ENCODE data around the gene RASGEF1B. TPM values are rescaled to one million over a fixed set of nuclear protein-coding genes. Genes with fewer than 3 reads are reported as not detected.

RASGEF1B gene
- total RNA-seq, 2 experiments from 2014 or later: 6.5 to 6.7 TPM

DNA sequence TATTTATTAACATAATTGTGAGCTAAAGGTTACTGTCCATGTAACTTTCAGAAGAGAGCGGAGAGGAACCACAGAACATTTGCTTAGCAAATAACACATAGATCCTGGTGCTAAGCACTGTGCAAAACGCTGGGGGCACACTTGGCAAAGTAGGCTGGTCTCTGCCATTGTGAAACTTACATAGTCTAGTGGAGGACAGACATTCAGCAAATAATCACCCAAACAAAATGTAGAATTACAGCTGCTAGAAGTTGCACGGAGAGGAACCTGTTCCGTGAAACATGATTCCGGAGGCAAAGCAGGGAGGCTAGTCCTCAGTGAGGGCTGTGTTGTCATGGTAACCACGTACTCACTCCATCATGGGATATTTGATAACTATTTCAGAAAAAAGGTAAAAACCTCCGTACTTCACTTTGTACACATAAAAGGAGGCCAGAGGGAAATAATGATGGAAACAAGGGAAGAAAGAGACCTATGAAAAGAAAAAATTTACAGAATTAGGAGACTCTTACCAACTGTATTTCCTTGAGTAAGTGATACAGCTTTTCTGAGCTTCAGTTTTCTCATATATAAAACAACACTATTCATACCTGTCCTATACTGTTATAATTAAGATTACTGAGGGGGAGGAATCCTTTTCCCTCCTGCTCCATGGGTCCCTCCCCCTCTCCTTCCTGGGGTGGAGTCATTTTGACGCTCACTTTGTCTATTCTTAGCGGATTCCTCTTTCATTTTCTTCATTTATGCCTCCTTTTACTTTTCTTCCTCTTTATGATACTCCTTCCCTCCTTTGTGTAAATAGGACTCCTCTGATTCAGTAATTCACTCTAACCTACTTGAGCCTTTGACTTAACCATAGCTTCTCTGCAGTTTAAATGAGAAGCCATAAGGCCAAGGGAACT lies 825 bp upstream of the RASGEF1B start:
- Mint-ChIP-seq H3K27ac (peak overlapping the region; percentile 91), H3K4me1 (ENCODE audit: low read depth) (peaks cover 29% of the 10 kb centered on the region), H3K4me3 (peak overlapping the region; percentile 86), H3K27me3 (ENCODE audit: low read depth) (no peaks in the 10 kb centered on the region), H3K9me3 (no peaks in the 10 kb centered on the region), H3K36me3 (ENCODE audit: low read depth) (no peaks in the 10 kb centered on the region)
- CTCF ChIA-PET: interaction anchor here (0.9 to 2.4 kb wide), 8 partner anchors 9 to 796 kb away, joined by 3 to 13 read pairs (median 4); no protein-coding TSS in a partner anchor
- DNase-seq: peak; percentile 44
- intact Hi-C loops (cut with micrococcal nuclease): loop anchor here (1.0 to 5.0 kb wide), 5 partner anchors 20 to 960 kb away; partner anchors contain the start of genes ENOPH1, HNRNPD and HNRNPDL

DNA sequence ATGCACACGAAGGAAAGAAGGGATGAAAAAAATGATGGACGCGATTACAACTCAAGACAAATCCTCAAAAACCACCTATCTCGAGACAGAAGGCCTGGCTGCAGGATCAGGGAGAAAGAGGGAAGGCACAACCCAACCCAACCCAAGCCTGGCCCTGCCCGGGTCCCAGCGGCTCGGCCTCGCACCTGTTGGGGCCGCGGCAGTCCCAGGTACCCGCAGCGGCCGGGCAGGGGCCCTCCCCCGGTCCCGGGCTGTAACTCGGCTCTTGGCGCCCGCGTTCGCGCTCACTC lies 464 bp downstream of the RASGEF1B start:
- CTCF ChIA-PET: interaction anchor here (1.0 to 2.4 kb wide), 8 partner anchors 14 to 375 kb away, joined by 3 to 13 read pairs (median 6); no protein-coding TSS in a partner anchor
- Mint-ChIP-seq H3K4me1 (ENCODE audit: low read depth) (peaks cover 31% of the 10 kb centered on the region), H3K4me3 (peak overlapping the region; percentile 86), H3K27me3 (ENCODE audit: low read depth) (no peaks in the 10 kb centered on the region), H3K36me3 (ENCODE audit: low read depth) (no peaks in the 10 kb centered on the region), H3K9me3 (no peaks in the 10 kb centered on the region), H3K27ac (peak overlapping the region; percentile 89)
- DNase-seq: no peak
- intact Hi-C loops (cut with micrococcal nuclease): loop anchor here (1.0 to 5.0 kb wide), 5 partner anchors 118 to 961 kb away; partner anchors contain the start of genes ENOPH1, HNRNPD and HNRNPDL

DNA sequence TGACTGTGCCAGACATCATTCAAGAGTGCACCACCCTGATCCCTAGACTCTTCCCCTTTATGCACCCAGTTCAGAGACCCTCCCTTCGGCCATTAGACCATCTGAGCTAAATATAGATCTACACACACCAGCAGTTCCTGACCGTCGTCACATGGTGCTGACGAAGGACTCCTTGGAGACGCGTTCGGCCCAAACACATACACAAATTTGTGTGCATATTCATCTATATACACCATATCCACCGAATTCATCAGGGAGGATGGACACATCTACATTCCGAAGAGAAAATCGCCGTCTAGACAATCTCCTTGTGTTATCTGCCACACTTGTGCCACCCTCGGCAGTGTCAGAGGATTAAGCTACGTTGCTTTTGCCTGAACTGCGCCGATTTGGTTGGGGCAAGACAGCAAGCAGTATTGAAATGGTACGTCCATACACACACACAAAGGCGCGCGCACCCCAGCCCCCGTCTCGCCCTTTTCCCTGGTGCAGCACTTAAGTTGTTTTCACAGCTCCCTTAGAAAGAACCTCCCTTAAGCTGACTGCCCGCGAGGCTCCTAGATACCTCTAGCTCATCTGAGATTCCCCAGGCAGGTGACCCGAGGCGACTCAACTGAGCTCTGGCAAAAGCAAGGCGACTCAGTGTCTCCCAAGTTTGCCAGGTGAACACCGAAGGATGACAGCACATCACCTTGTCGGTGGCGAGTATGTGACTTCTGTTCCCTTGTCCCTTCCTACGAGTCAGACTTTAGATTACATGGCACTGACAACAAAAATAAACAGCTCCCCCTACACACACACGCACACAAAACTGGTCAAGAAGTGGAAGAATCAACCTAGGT lies 1.0 kb downstream of the RASGEF1B start:
- Mint-ChIP-seq H3K27me3 (ENCODE audit: low read depth) (no peaks in the 10 kb centered on the region), H3K36me3 (ENCODE audit: low read depth) (no peaks in the 10 kb centered on the region), H3K4me1 (ENCODE audit: low read depth) (peaks cover 31% of the 10 kb centered on the region), H3K9me3 (no peaks in the 10 kb centered on the region), H3K4me3 (peak overlapping the region; percentile 86), H3K27ac (peak overlapping the region; percentile 89)
- CTCF ChIA-PET: interaction anchor here (0.7 to 2.4 kb wide), 13 partner anchors 9 to 731 kb away, joined by 3 to 13 read pairs (median 5); no protein-coding TSS in a partner anchor
- DNase-seq: peak; percentile 51
- intact Hi-C loops (cut with micrococcal nuclease): loop anchor here (1.0 to 5.0 kb wide), 6 partner anchors 118 to 962 kb away; partner anchors contain the start of genes ENOPH1, HNRNPD and HNRNPDL

DNA sequence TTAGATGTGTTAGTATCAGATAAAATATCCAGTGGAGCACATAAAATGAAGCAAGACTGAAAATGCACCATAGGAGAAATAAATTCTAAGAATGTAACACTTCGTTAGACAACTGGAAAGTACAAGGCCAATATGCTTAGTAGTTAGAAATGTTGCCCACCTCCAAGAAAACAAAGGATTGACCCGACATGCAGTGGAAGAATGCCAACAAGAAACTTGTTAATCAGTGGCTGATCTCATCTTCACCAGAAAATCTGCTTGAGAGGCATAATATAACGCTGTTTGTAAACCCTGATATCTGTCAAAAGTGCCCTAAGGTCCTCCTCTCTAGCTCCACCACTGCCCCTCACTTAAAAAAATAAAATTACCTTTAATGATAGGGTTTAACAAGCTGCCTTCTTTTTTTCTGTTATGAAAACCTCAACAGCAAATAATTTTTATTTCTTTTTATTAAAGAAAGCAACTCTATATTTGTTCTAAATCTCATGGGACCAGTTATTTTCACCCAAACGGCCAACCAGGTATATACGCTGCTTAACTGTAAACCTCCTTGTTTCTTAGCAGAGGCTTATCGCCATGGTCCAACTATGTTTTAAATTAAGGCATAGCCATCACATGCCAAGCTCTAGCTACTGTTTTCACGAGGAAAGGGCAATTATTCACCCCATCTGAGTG lies 1.8 kb downstream of the RASGEF1B start:
- peaks cover 31% of the 10 kb centered on the region for H3K4me1 Mint-ChIP-seq (ENCODE audit: low read depth)
- peak overlapping the region; percentile 86 for H3K4me3 Mint-ChIP-seq
- H3K27me3 Mint-ChIP-seq (ENCODE audit: low read depth): no peaks in the 10 kb centered on the region
- no peaks in the 10 kb centered on the region for H3K36me3 Mint-ChIP-seq (ENCODE audit: low read depth)
- no peak for DNase-seq
- CTCF ChIA-PET: interaction anchor here (0.7 to 2.4 kb wide), 14 partner anchors 10 to 732 kb away, joined by 3 to 13 read pairs (median 4); no protein-coding TSS in a partner anchor
- H3K27ac Mint-ChIP-seq: peak overlapping the region; percentile 89
- no peaks in the 10 kb centered on the region for H3K9me3 Mint-ChIP-seq
- intact Hi-C loops (cut with micrococcal nuclease): loop anchor here (1.0 to 5.0 kb wide), 5 partner anchors 119 to 962 kb away; partner anchors contain the start of genes ENOPH1, HNRNPD and HNRNPDL

DNA sequence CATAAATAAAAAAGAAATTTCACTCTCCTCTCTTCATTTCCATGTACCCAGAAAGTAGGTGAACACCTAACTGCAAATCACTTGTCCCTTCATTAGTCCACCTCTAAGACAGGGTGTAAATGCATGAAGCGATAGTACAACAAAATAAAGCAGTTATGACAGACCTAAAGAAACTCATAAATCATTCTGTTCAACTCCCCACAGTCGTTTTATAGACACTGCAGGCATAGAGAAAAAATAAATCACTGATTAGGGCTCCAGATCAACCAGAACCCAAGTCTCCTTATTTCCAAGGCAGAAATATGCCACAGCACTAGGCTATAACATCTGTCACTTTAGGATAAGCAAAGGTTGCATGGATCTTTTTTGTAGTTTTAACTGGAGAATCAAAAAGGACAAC lies 3.0 kb downstream of the RASGEF1B start:
- no peak for DNase-seq
- Mint-ChIP-seq H3K27me3 (ENCODE audit: low read depth) (no peaks in the 10 kb centered on the region), H3K4me1 (ENCODE audit: low read depth) (peaks cover 35% of the 10 kb centered on the region), H3K4me3 (no peak overlapping the region), H3K36me3 (ENCODE audit: low read depth) (no peaks in the 10 kb centered on the region), H3K27ac (no peak overlapping the region), H3K9me3 (no peaks in the 10 kb centered on the region)
- intact Hi-C loops (cut with micrococcal nuclease): no loop called here
- CTCF ChIA-PET: interaction anchor here (0.8 to 2.0 kb wide), 7 partner anchors 47 to 733 kb away, joined by 3 to 12 read pairs (median 5); no protein-coding TSS in a partner anchor

DNA sequence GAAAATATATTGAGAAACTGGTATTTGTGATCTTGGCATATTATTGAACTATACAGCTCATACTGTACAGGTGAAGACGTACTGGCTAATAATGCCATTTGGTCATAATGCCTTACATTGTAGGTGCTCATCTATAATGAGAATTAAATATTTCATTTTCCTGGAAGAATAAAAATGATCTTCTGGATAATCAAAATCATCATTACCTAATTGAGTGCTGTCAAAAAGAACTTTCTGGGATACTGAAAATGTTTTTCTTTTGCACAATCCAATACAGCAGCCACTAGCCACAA lies 4.1 kb downstream of the RASGEF1B start:
- Mint-ChIP-seq H3K27me3 (ENCODE audit: low read depth) (no peaks in the 10 kb centered on the region), H3K9me3 (no peaks in the 10 kb centered on the region), H3K36me3 (ENCODE audit: low read depth) (no peaks in the 10 kb centered on the region), H3K27ac (no peak overlapping the region), H3K4me1 (ENCODE audit: low read depth) (peaks cover 39% of the 10 kb centered on the region), H3K4me3 (no peak overlapping the region)
- intact Hi-C loops (cut with micrococcal nuclease): loop anchor here (1.0 kb wide), 7 partner anchors 61 to 801 kb away; no protein-coding TSS in a partner anchor
- DNase-seq: no peak
- CTCF ChIA-PET: interaction anchor here (0.6 to 5.4 kb wide), 32 partner anchors 12 to 803 kb away, joined by 3 to 60 read pairs (median 4); no protein-coding TSS in a partner anchor

DNA sequence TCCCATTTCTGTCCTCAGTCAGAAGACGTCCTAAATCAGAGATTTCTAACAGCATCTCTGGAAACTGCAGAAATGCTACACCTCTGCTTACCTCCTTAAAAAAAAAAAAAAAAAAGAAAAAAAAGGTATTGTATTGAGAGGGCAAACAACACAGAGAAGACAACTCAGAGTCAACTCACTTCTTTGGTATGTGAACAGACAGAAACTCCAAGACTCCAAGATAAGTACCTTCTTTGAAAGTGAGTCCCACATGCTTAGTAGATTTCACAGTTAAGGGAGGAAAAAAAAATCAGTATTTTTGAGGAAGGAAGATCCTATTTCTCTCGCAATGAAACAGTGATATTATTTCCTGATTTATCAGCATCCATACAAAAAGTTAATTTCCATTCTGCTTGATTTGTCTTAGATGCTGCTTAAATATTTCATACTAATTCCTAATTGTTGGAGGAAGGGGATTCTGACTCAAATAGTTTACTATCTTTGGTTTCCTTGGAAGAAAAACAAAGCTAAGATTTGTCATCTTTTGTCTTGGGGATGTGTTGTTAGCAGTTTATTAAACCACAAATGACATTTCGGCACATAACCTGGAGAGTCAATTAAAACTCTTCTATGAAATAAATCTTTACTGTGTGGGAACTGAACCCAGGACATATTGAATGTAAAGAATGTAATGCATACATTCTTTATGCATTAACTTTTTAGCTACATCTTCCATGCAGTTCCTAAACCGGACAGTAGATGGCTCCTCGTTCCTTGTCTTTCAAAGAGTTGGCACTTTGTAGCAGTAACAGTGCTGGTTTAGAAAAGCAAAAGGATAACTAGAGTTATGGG lies 4.7 kb downstream of the RASGEF1B start:
- Mint-ChIP-seq H3K36me3 (ENCODE audit: low read depth) (no peaks in the 10 kb centered on the region), H3K4me1 (ENCODE audit: low read depth) (peaks cover 40% of the 10 kb centered on the region), H3K4me3 (no peak overlapping the region), H3K27me3 (ENCODE audit: low read depth) (no peaks in the 10 kb centered on the region), H3K27ac (no peak overlapping the region), H3K9me3 (no peaks in the 10 kb centered on the region)
- intact Hi-C loops (cut with micrococcal nuclease): loop anchor here (1.0 kb wide), 7 partner anchors 61 to 801 kb away; no protein-coding TSS in a partner anchor
- DNase-seq: peak; percentile 92
- CTCF ChIA-PET: interaction anchor here (0.5 to 5.4 kb wide), 40 partner anchors 12 to 804 kb away, joined by 3 to 60 read pairs (median 3); no protein-coding TSS in a partner anchor

DNA sequence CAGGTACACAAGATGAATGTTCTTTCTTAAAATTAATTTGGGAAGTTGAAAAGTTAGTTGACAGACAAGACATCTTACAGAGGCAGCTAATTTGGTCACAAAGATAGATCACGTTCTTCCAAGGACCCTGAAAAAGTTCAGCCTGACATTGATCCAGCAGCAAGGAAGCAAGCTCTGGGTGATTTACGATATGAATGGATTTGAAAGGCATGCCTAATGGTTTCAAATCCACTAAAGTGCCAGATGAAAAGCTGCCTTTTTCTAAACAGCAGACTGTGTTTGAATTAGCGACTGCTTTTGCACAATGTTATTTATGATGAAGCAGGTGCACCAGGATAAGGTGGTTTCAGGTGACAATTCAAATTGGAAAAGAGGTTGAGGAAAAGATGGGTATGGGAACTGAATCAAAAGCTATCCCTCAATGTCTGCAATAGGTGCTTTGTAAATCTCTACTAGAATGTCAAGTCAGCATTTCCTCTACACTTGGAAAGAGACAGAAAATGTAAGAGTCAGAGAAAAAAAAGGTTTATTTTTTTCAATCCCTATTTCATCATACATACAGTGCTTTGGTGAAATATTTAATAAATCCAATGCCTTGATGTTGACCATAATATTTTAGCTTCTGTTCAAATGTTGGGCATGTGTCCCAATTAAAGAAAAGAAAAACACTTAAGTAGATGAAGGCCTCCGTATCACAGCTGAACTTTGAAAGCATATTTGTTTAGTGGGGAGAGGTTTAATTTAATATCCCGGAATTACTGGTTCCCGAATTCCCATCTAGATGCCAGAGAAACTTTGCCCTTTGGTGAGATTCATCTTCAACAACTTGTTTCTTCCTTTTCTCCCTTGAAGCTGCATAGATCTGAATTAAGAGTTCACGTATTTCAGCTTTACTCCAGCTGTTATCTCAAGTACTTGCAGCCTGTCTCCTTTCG lies 6.0 kb downstream of the RASGEF1B start:
- no peak for DNase-seq
- Mint-ChIP-seq H3K4me1 (ENCODE audit: low read depth) (peaks cover 44% of the 10 kb centered on the region), H3K9me3 (no peaks in the 10 kb centered on the region), H3K36me3 (ENCODE audit: low read depth) (no peaks in the 10 kb centered on the region), H3K27me3 (ENCODE audit: low read depth) (no peaks in the 10 kb centered on the region), H3K27ac (no peak overlapping the region), H3K4me3 (no peak overlapping the region)
- intact Hi-C loops (cut with micrococcal nuclease): no loop called here
- CTCF ChIA-PET: interaction anchor here (0.6 to 5.4 kb wide), 8 partner anchors 40 to 736 kb away, joined by 3 to 60 read pairs (median 4); no protein-coding TSS in a partner anchor

DNA sequence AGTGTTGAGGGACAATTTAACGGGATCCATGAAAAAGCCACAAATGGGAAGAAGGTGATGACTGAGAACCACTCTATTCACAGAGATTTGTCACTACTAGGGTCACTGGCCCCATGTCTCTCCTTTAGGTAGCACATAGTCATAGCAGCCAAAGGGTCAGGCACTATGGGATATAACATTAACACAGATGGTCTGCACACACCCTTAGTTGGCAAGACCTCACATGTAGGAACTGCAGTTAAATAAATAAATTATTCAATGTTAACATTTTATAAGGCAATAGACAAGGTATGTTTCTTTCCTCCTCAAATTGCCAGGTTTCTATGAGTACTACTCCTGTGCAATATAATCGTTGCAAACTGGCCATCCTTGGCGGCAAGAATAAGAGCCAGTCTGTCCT lies 10.9 kb downstream of the RASGEF1B start:
- Mint-ChIP-seq H3K4me3 (no peak overlapping the region), H3K36me3 (ENCODE audit: low read depth) (peaks cover 13% of the 10 kb centered on the region), H3K9me3 (no peaks in the 10 kb centered on the region), H3K27ac (no peak overlapping the region), H3K4me1 (ENCODE audit: low read depth) (peaks cover 33% of the 10 kb centered on the region), H3K27me3 (ENCODE audit: low read depth) (no peaks in the 10 kb centered on the region)
- DNase-seq: no peak
- intact Hi-C loops (cut with micrococcal nuclease): no loop called here
- CTCF ChIA-PET: no interaction called here

DNA sequence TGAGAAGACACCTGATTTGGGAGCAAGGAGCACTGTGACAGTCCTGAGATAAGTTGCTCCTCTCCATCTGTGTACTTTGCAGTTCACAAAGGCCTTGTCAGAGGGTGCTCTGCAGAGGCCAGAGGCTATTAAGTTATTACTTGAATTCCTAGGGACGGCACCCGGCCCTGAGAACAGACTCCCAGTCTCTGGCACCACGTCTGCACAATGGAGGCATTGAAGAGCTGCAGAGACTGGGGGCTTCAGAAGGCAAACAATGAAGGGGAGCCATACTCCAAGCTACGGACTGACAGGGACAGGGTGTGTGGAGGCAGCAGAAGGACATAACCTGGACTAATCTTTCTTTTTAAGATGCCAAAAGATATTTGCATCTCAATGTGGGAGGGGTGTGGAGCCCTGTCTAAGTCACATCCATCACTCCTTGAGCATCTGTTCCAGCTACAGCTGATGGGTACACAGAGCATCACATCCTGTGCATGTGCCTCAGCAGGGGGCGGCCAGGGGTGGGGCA lies 11.5 kb downstream of the RASGEF1B start:
- peaks cover 33% of the 10 kb centered on the region for H3K4me1 Mint-ChIP-seq (ENCODE audit: low read depth)
- H3K4me3 Mint-ChIP-seq: no peak overlapping the region
- H3K27ac Mint-ChIP-seq: no peak overlapping the region
- H3K9me3 Mint-ChIP-seq: no peaks in the 10 kb centered on the region
- no peak for DNase-seq
- peaks cover 16% of the 10 kb centered on the region for H3K36me3 Mint-ChIP-seq (ENCODE audit: low read depth)
- intact Hi-C loops (cut with micrococcal nuclease): no loop called here
- CTCF ChIA-PET: no interaction called here
- H3K27me3 Mint-ChIP-seq (ENCODE audit: low read depth): no peaks in the 10 kb centered on the region
